ENCODE results near the gene NGF.

Gene NGF

GRCh38 chr1:115261496-115261895 is 76.6 kb downstream of the NGF start:
- Histone ChIP-seq H3K36me3 (ENCODE audit: control insufficient read depth, insufficient read depth, low read length) (no peaks in the 10 kb centered on the region), H3K4me1 (ENCODE audit: control insufficient read depth, insufficient read depth, low read length, poor library complexity, severe bottlenecking) (no peaks in the 10 kb centered on the region), H3K4me3 (ENCODE audit: extremely low read depth, insufficient read depth, low read length, poor library complexity, severe bottlenecking) (no peak overlapping the region), H3K27ac (ENCODE audit: low read depth, low read length, severe bottlenecking) (no peak overlapping the region), H3K9me3 (ENCODE audit: control insufficient read depth, low read length) (peaks cover 20% of the 10 kb centered on the region)
- whole genome bisulfite sequencing, 2 experiments (ENCODE audit: insufficient coverage in 2 of 2): no CpG with 5 or more reads among the region's 1 CpG

- Histone ChIP-seq H3K36me3 (ENCODE audit: control insufficient read depth, insufficient read depth, low read length) (no peaks in the 10 kb centered on the region), H3K4me1 (ENCODE audit: control insufficient read depth, insufficient read depth, low read length, poor library complexity, severe bottlenecking) (no peaks in the 10 kb centered on the region), H3K27ac (ENCODE audit: low read depth, low read length, severe bottlenecking) (no peak overlapping the region), H3K9me3 (ENCODE audit: control insufficient read depth, low read length) (peaks cover 20% of the 10 kb centered on the region), H3K4me3 (ENCODE audit: extremely low read depth, insufficient read depth, low read length, poor library complexity, severe bottlenecking) (no peak overlapping the region)
- WGBS, 2 experiments (ENCODE audit: insufficient coverage in 2 of 2): 0 to 54% methylated on average over 1 to 3 of the region's 3 CpGs
These were observed 79.7 kb downstream of the NGF start for GRCh38 chr1:115258302-115258866.

- Histone ChIP-seq H3K9me3 (ENCODE audit: control insufficient read depth, low read length) (peaks cover 20% of the 10 kb centered on the region), H3K4me3 (ENCODE audit: extremely low read depth, insufficient read depth, low read length, poor library complexity, severe bottlenecking) (no peak overlapping the region), H3K4me1 (ENCODE audit: control insufficient read depth, insufficient read depth, low read length, poor library complexity, severe bottlenecking) (no peaks in the 10 kb centered on the region), H3K27ac (ENCODE audit: low read depth, low read length, severe bottlenecking) (no peak overlapping the region), H3K36me3 (ENCODE audit: control insufficient read depth, insufficient read depth, low read length) (no peaks in the 10 kb centered on the region)
These were observed 80.5 kb downstream of the NGF start for GRCh38 chr1:115257591-115257990.

DNA sequence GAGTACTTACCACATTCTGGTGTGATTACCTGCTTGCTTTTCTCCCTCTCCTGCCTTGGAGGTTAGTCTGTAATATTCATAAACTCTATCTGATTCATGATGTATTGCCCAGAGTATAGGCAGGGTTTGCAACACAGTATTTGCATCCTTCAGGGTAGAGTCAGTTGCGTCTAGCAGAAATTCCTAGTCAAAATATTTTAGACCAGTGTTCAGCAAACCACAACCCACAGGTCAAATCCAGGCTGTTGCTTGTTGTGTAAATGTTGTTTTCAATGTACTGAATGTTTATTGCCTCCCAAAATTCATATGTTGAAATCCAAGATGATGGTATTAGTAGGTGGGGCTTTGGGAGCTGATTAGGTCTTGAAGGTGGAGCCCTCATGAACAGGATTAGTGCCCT is 82.9 kb downstream of the NGF start:
- Histone ChIP-seq H3K4me1 (ENCODE audit: control insufficient read depth, insufficient read depth, low read length, poor library complexity, severe bottlenecking) (peaks cover 3% of the 10 kb centered on the region), H3K4me3 (ENCODE audit: extremely low read depth, insufficient read depth, low read length, poor library complexity, severe bottlenecking) (no peak overlapping the region), H3K27ac (ENCODE audit: low read depth, low read length, severe bottlenecking) (no peak overlapping the region), H3K36me3 (ENCODE audit: control insufficient read depth, insufficient read depth, low read length) (no peaks in the 10 kb centered on the region), H3K9me3 (ENCODE audit: control insufficient read depth, low read length) (peaks cover 20% of the 10 kb centered on the region)
- WGBS, 2 experiments (ENCODE audit: insufficient coverage in 2 of 2): no CpG with 5 or more reads among the region's 1 CpG

- Histone ChIP-seq H3K4me3 (ENCODE audit: extremely low read depth, insufficient read depth, low read length, poor library complexity, severe bottlenecking) (no peak overlapping the region), H3K36me3 (ENCODE audit: control insufficient read depth, insufficient read depth, low read length) (no peaks in the 10 kb centered on the region), H3K27ac (ENCODE audit: low read depth, low read length, severe bottlenecking) (no peak overlapping the region), H3K4me1 (ENCODE audit: control insufficient read depth, insufficient read depth, low read length, poor library complexity, severe bottlenecking) (peaks cover 3% of the 10 kb centered on the region), H3K9me3 (ENCODE audit: control insufficient read depth, low read length) (peaks cover 3% of the 10 kb centered on the region)
- 90 to 100% methylated on average over 1 to 2 of the region's 3 CpGs for WGBS, 2 experiments (ENCODE audit: insufficient coverage in 2 of 2)
These were observed 85.5 kb downstream of the NGF start for GRCh38 chr1:115252585-115252984.

GRCh38 chr1:115251856-115252255 is 86.2 kb downstream of the NGF start:
- Histone ChIP-seq H3K4me3 (ENCODE audit: extremely low read depth, insufficient read depth, low read length, poor library complexity, severe bottlenecking) (no peak overlapping the region), H3K36me3 (ENCODE audit: control insufficient read depth, insufficient read depth, low read length) (no peaks in the 10 kb centered on the region), H3K27ac (ENCODE audit: low read depth, low read length, severe bottlenecking) (peak overlapping the region; percentile 48), H3K4me1 (ENCODE audit: control insufficient read depth, insufficient read depth, low read length, poor library complexity, severe bottlenecking) (peaks cover 3% of the 10 kb centered on the region), H3K9me3 (ENCODE audit: control insufficient read depth, low read length) (no peaks in the 10 kb centered on the region)
- no CpG with 5 or more reads among the region's 2 CpGs for WGBS, 2 experiments (ENCODE audit: insufficient coverage in 2 of 2)

GRCh38 chr1:115251340-115251748 is 86.7 kb downstream of the NGF start:
- Histone ChIP-seq H3K4me3 (ENCODE audit: extremely low read depth, insufficient read depth, low read length, poor library complexity, severe bottlenecking) (no peak overlapping the region), H3K27ac (ENCODE audit: low read depth, low read length, severe bottlenecking) (no peak overlapping the region), H3K9me3 (ENCODE audit: control insufficient read depth, low read length) (no peaks in the 10 kb centered on the region), H3K36me3 (ENCODE audit: control insufficient read depth, insufficient read depth, low read length) (no peaks in the 10 kb centered on the region), H3K4me1 (ENCODE audit: control insufficient read depth, insufficient read depth, low read length, poor library complexity, severe bottlenecking) (peaks cover 3% of the 10 kb centered on the region)
- no CpG with 5 or more reads among the region's 2 CpGs for WGBS, 2 experiments (ENCODE audit: insufficient coverage in 2 of 2)

GRCh38 chr1:115246526-115246925 is 91.5 kb downstream of the NGF start:
- no CpG with 5 or more reads among the region's 1 CpG for WGBS, 2 experiments (ENCODE audit: insufficient coverage in 2 of 2)
- H3K4me3 ChIP-seq (ENCODE audit: extremely low read depth, insufficient read depth, low read length, poor library complexity, severe bottlenecking): no peak overlapping the region
- H3K27ac ChIP-seq (ENCODE audit: low read depth, low read length, severe bottlenecking): no peak overlapping the region
- no peaks in the 10 kb centered on the region for H3K36me3 ChIP-seq (ENCODE audit: control insufficient read depth, insufficient read depth, low read length)
- H3K9me3 ChIP-seq (ENCODE audit: control insufficient read depth, low read length): no peaks in the 10 kb centered on the region
- no peaks in the 10 kb centered on the region for H3K4me1 ChIP-seq (ENCODE audit: control insufficient read depth, insufficient read depth, low read length, poor library complexity, severe bottlenecking)

GRCh38 chr1:115245227-115245626 is 92.8 kb downstream of the NGF start:
- Histone ChIP-seq H3K4me3 (ENCODE audit: extremely low read depth, insufficient read depth, low read length, poor library complexity, severe bottlenecking) (no peak overlapping the region), H3K9me3 (ENCODE audit: control insufficient read depth, low read length) (no peaks in the 10 kb centered on the region), H3K27ac (ENCODE audit: low read depth, low read length, severe bottlenecking) (no peak overlapping the region), H3K36me3 (ENCODE audit: control insufficient read depth, insufficient read depth, low read length) (no peaks in the 10 kb centered on the region), H3K4me1 (ENCODE audit: control insufficient read depth, insufficient read depth, low read length, poor library complexity, severe bottlenecking) (no peaks in the 10 kb centered on the region)
- no CpG with 5 or more reads among the region's 1 CpG for WGBS, 2 experiments (ENCODE audit: insufficient coverage in 2 of 2)

DNA sequence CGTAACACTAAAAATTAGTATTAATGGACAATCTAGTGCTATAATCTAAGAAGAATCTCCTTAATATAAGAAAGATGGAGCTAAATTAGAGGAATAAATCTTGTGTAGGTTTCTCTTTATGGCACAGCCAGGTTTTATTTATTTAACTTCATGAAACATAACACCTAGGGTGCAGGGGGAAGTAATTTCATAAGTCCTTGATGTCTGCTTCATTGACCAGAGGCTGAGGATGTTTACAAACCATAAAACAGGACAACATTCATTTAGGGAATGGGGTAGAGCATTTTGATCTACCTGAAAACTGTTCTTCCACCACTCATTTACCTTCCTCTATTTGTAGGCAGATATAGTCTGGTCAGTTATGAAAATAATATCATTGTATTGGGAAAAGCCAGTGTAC is 95.5 kb downstream of the NGF start:
- Histone ChIP-seq H3K9me3 (ENCODE audit: control insufficient read depth, low read length) (peaks cover 8% of the 10 kb centered on the region), H3K4me1 (ENCODE audit: control insufficient read depth, insufficient read depth, low read length, poor library complexity, severe bottlenecking) (no peaks in the 10 kb centered on the region), H3K27ac (ENCODE audit: low read depth, low read length, severe bottlenecking) (no peak overlapping the region), H3K36me3 (ENCODE audit: control insufficient read depth, insufficient read depth, low read length) (no peaks in the 10 kb centered on the region), H3K4me3 (ENCODE audit: extremely low read depth, insufficient read depth, low read length, poor library complexity, severe bottlenecking) (no peak overlapping the region)
- no CpG with 5 or more reads among the region's 1 CpG for WGBS, 2 experiments (ENCODE audit: insufficient coverage in 2 of 2)

GRCh38 chr1:115241309-115241708 is 96.7 kb downstream of the NGF start:
- peaks cover 14% of the 10 kb centered on the region for H3K9me3 ChIP-seq (ENCODE audit: control insufficient read depth, low read length)
- no peaks in the 10 kb centered on the region for H3K36me3 ChIP-seq (ENCODE audit: control insufficient read depth, insufficient read depth, low read length)
- no peak overlapping the region for H3K4me3 ChIP-seq (ENCODE audit: extremely low read depth, insufficient read depth, low read length, poor library complexity, severe bottlenecking)
- no peak overlapping the region for H3K27ac ChIP-seq (ENCODE audit: low read depth, low read length, severe bottlenecking)
- H3K4me1 ChIP-seq (ENCODE audit: control insufficient read depth, insufficient read depth, low read length, poor library complexity, severe bottlenecking): peaks cover 3% of the 10 kb centered on the region
- 100% methylated on average over 1 of the region's 1 CpG; no CpG with 5 or more reads in 1 of the 2 experiments for WGBS, 2 experiments (ENCODE audit: insufficient coverage in 2 of 2)
